Sigmoid colon (tissue), 7 donors: ENCODE measurements around the gene POU1F1. TPM values are rescaled to one million over a fixed set of nuclear protein-coding genes. Genes with fewer than 3 reads are reported as not detected.
"Not testable (repeated sequence)": the region's sequence is repeated elsewhere in the genome, so short reads cannot be mapped to it uniquely, and the experiment has no call there.

Experiments used
- DNase-seq: peaks from one replicate; pipeline ENCODE4 v3.0.0-alpha.2; 2019
- H3K27ac ChIP-seq, 4 donors: fragments of 200-600 bp; sonication (generic); one replicate each; pipeline ENCODE4 v1.5.1; 2016 to 2019; ENCODE audit warnings: mild to moderate bottlenecking in 1 of 4
- H3K27me3 ChIP-seq, 3 donors: fragments of 200-600 bp; sonication (generic); one replicate each; pipeline ENCODE4 v1.5.1; 2019; ENCODE audit warnings: mild to moderate bottlenecking in 1 of 3
- H3K36me3 ChIP-seq, 4 donors: fragments of 200-600 bp; sonication (generic); one replicate each; pipeline ENCODE4 v1.5.1; 2016 to 2019
- H3K4me1 ChIP-seq, 4 donors: fragments of 200-600 bp; sonication (generic); one replicate each; pipeline ENCODE4 v1.5.1; 2017 to 2019
- H3K4me3 ChIP-seq, 4 donors: fragments of 200-600 bp; sonication (generic); one replicate each; pipeline ENCODE4 v1.5.1; 2017 to 2019; ENCODE audit warnings: mild to moderate bottlenecking in 2 of 4, moderate library complexity in 1 of 4
- H3K9me3 ChIP-seq, 4 donors: fragments of 200-600 bp in 3 of 4; sonication (generic) in 3 of 4; one replicate each; pipeline versions ENCODE4 v1.5.1 to v1.6.1; 2013 to 2019
- EP300 ChIP-seq, 4 donors: sonication (generic); formaldehyde crosslinking; IDR thresholded peaks; one replicate each; pipeline ENCODE4 v1.6.1; 2017; ENCODE audit warnings: antibody characterized with exemption in 4 of 4
- POLR2A ChIP-seq, 2 donors: fragments of 450-650 bp; IDR thresholded peaks; one replicate each; pipeline ENCODE4 v1.6.1; 2016; ENCODE audit warnings: antibody characterized with exemption in 2 of 2, mild to moderate bottlenecking in 2 of 2, moderate library complexity in 2 of 2
- POLR2AphosphoS5 ChIP-seq, 4 donors: sonication (generic); formaldehyde crosslinking; IDR thresholded peaks; one replicate each; pipeline ENCODE4 v1.6.1; 2017; ENCODE audit warnings: antibody characterized with exemption in 4 of 4
- WGBS, 2 donors: extraction: QIAGEN DNeasy Blood & Tissue Kit; methylation state at CpG; one replicate each; pipeline ENCODE4 v1.1.7; 2013; 5-methylcytosine and 5-hydroxymethylcytosine counted together
- intact Hi-C: fragments of 100-400 bp; cut with DNase I; formaldehyde crosslinking; loops from one replicate; pipeline ENCODE4 v1.15.1; 2023
- polyA plus RNA-seq, 3 donors: library from polyadenylated mRNA; stranded (reverse); fragments of 200-250 nt; gene quantifications; one replicate each; pipeline ENCODE4 v1.2.3, GENCODE V29; 2013
- total RNA-seq, 4 donors: library from RNA; depleted of rRNA; stranded (reverse); fragments of >200 nt; gene quantifications; one replicate each; pipeline ENCODE4 v1.1.0, GENCODE V29; 2016
- TF ChIP-seq, protein P1 (sequence below), 4 experiments: fragments of 450-650 bp in 3 of 4; fragments of 200-600 bp in 1 of 4; IDR thresholded peaks; one replicate each; pipeline ENCODE4 v1.5.1; 2016 to 2019; ENCODE audit warnings: antibody characterized with exemption in 4 of 4, mild to moderate bottlenecking in 3 of 4, moderate library complexity in 2 of 4
- donor health status: healthy with polysubstance abuse.
- donor health status: Bipolar disorder and iron deficiency.
- donor health status: healthy.

The POU1F1 gene
- total and polyA plus RNA-seq, 7 donors = not detected

DNA sequence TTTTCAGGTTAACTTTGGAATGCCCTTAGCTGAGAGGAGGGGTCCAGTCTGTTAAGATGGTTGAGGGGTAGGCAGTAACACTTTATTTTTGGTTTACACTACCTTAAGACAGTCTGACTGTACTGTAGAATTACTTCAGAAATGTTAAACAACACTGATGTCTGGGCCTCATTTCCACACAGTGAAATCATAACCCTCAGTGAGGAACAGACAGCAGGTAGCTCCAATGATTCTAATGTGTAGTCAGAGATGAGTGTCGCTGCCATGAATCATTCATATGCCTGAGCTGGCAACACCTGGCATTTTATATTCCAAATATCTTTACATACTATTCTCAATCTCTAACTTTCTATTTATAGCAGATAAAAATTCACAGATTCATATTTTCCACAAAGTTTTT, 37.3 kb upstream of the POU1F1 start:
- no peaks in the 10 kb centered on the region for H3K9me3 ChIP-seq
- WGBS, 2 donors = 96 to 97% methylated on average over 1 of the region's 1 CpG
- H3K36me3 ChIP-seq = no peaks in the 10 kb centered on the region
- no peak overlapping the region for H3K4me3 ChIP-seq
- no peaks in the 10 kb centered on the region for H3K27me3 ChIP-seq
- intact Hi-C loops = no loop called here
- H3K27ac ChIP-seq = no peak overlapping the region
- no peak for TF ChIP-seq EP300 (IDR thresholded peaks at IDR 0.05)
- no peak for TF ChIP-seq POLR2AphosphoS5 (IDR thresholded peaks at IDR 0.05)
- no peak for TF ChIP-seq POLR2A (IDR thresholded peaks at IDR 0.05)
- TF ChIP-seq, protein P1, sequence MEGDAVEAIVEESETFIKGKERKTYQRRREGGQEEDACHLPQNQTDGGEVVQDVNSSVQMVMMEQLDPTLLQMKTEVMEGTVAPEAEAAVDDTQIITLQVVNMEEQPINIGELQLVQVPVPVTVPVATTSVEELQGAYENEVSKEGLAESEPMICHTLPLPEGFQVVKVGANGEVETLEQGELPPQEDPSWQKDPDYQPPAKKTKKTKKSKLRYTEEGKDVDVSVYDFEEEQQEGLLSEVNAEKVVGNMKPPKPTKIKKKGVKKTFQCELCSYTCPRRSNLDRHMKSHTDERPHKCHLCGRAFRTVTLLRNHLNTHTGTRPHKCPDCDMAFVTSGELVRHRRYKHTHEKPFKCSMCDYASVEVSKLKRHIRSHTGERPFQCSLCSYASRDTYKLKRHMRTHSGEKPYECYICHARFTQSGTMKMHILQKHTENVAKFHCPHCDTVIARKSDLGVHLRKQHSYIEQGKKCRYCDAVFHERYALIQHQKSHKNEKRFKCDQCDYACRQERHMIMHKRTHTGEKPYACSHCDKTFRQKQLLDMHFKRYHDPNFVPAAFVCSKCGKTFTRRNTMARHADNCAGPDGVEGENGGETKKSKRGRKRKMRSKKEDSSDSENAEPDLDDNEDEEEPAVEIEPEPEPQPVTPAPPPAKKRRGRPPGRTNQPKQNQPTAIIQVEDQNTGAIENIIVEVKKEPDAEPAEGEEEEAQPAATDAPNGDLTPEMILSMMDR (IDR thresholded peaks at IDR 0.05) = no peak
- DNase-seq = no peak
- no peaks in the 10 kb centered on the region for H3K4me1 ChIP-seq

DNA sequence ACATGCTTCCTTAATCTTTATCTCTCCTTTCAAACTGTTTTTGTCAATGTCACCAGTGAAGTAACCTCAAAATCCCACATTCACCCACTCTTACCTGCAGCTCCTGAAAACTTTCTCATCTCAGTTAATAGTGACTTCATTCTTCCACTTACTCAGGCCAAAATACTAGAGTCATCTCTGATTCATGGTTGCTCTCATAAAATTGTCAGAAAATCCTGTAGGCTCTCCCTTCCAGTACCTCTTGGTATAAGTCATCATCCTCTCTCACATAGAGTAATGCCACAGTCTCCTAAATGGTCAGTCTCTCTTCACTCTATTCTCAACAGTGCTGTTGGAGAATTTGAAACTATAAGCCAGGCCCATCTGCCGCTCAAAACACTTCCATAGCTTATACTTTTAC, 34.9 kb upstream of the POU1F1 start:
- no peak for DNase-seq
- H3K36me3 ChIP-seq = no peaks in the 10 kb centered on the region
- H3K4me1 ChIP-seq = no peaks in the 10 kb centered on the region
- no peak for TF ChIP-seq POLR2AphosphoS5 (IDR thresholded peaks at IDR 0.05)
- no peak for TF ChIP-seq EP300 (IDR thresholded peaks at IDR 0.05)
- TF ChIP-seq, protein P1 (IDR thresholded peaks at IDR 0.05) = no peak
- no peak for TF ChIP-seq POLR2A (IDR thresholded peaks at IDR 0.05)
- no peaks in the 10 kb centered on the region for H3K27me3 ChIP-seq
- no peak overlapping the region for H3K27ac ChIP-seq
- no peak overlapping the region for H3K4me3 ChIP-seq
- 92 to 94% methylated on average over 1 of the region's 1 CpG for WGBS, 2 donors
- intact Hi-C loops = no loop called here
- no peaks in the 10 kb centered on the region for H3K9me3 ChIP-seq

DNA sequence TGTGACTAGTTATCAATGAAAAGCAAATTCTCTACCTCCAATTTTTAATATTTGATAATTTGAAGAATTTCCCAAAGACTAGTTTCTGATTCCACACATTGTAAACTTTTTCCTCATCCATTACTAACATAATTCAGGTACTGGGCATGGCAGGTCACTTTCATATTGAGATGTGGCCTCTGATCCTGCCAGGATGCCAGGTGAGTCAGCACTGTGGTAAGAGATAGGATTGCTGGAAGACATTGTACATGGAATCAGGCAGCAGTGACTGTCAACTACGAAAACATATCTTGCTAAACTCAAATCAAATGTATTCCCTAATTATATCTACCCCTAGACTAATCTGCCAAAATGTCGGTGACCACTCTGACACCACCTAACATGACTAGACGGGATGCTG, 33.2 kb upstream of the POU1F1 start:
- H3K36me3 ChIP-seq = no peaks in the 10 kb centered on the region
- no peaks in the 10 kb centered on the region for H3K27me3 ChIP-seq
- no peaks in the 10 kb centered on the region for H3K4me1 ChIP-seq
- H3K9me3 ChIP-seq = no peaks in the 10 kb centered on the region
- WGBS, 2 donors = 55 to 92% methylated on average over 3 of the region's 3 CpGs
- H3K4me3 ChIP-seq = no peak overlapping the region
- no peak for DNase-seq
- no peak for TF ChIP-seq POLR2A (IDR thresholded peaks at IDR 0.05)
- no peak for TF ChIP-seq EP300 (IDR thresholded peaks at IDR 0.05)
- TF ChIP-seq, protein P1 (IDR thresholded peaks at IDR 0.05) = no peak
- no peak for TF ChIP-seq POLR2AphosphoS5 (IDR thresholded peaks at IDR 0.05)
- intact Hi-C loops = no loop called here
- H3K27ac ChIP-seq = no peak overlapping the region

DNA sequence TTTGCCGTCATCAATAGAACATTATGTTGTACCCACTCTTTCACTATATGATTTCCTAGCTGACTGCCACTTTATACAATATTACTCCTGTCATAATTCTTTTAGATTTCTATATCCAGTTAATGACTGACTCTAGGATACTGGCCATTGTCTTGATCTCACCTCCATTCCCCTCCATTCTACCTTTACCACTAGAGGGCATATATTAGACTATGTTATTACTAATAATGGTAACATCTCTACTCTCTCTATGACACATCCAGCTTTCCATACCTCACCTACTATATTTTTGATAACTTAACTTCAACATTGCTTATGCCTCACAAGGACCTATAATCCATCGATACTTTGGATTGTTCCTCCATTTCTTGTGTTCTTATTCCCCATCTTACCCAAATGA, 31.4 kb upstream of the POU1F1 start:
- H3K27me3 ChIP-seq = no peaks in the 10 kb centered on the region
- WGBS, 2 donors = 98% methylated on average over 2 of the region's 2 CpGs
- no peaks in the 10 kb centered on the region for H3K4me1 ChIP-seq
- DNase-seq = no peak
- H3K36me3 ChIP-seq = no peaks in the 10 kb centered on the region
- intact Hi-C loops = no loop called here
- no peaks in the 10 kb centered on the region for H3K9me3 ChIP-seq
- H3K4me3 ChIP-seq = no peak overlapping the region
- TF ChIP-seq, protein P1 (IDR thresholded peaks at IDR 0.05) = no peak
- TF ChIP-seq POLR2A (IDR thresholded peaks at IDR 0.05) (no peak), POLR2AphosphoS5 (IDR thresholded peaks at IDR 0.05) (no peak), EP300 (IDR thresholded peaks at IDR 0.05) (no peak)
- H3K27ac ChIP-seq = no peak overlapping the region

DNA sequence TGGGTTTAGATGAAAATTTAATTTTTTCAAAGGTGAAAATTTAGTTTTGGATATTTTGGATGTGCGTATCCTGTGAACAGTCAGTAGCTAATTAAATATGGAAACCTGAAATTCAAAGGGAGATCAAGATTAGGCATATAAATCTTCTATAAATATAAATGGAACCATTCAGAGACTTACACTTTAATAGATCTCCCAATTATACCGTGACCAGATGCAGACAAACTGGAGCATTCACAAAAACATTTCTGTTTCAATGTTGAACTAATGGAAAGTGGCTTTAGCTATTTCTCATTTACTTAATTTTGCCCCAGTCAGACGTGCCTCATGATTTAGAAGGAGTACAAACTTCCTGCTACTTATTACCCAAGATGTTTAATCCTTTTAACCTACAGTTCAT, 29.1 kb upstream of the POU1F1 start:
- WGBS, 2 donors = 65 to 84% methylated on average over 3 of the region's 3 CpGs

DNA sequence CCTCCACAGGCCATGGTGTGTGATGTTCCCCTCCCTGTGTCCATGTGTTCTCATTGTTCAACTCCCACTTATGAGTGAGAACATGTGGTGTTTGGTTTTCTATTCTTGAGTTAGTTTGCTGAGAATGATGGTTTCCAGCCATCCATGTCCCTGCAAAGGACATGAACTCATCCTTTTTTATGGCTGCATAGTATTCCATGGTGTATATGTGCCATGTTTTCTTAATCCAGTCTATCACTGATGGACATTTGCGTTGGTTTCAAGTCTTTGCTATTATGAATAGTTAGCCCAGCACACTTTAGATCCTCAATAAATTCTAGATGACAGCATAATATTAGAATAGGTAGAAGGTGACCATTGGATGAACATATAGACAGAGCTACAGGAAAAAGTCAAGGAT, 28.6 kb upstream of the POU1F1 start:
- 88 to 91% methylated on average over 1 of the region's 1 CpG for WGBS, 2 donors

More for the DNA sequence above, 29.1 kb upstream of the POU1F1 start:
- H3K27me3 ChIP-seq = no peaks in the 10 kb centered on the region
- TF ChIP-seq POLR2AphosphoS5 (IDR thresholded peaks at IDR 0.05) = no peak
- TF ChIP-seq, protein P1 (IDR thresholded peaks at IDR 0.05) = no peak
- TF ChIP-seq EP300 (IDR thresholded peaks at IDR 0.05) = no peak
- TF ChIP-seq POLR2A (IDR thresholded peaks at IDR 0.05) = no peak
- H3K4me3 ChIP-seq = no peak overlapping the region
- intact Hi-C loops = no loop called here
- no peak overlapping the region for H3K27ac ChIP-seq
- no peaks in the 10 kb centered on the region for H3K36me3 ChIP-seq
- DNase-seq = no peak
- no peaks in the 10 kb centered on the region for H3K9me3 ChIP-seq
- H3K4me1 ChIP-seq = no peaks in the 10 kb centered on the region

More for the DNA sequence above, 28.6 kb upstream of the POU1F1 start:
- H3K4me1 ChIP-seq, H3K36me3 ChIP-seq, intact Hi-C loops, H3K27ac ChIP-seq, DNase-seq, H3K4me3 ChIP-seq, H3K27me3 ChIP-seq, H3K9me3 ChIP-seq: not testable (repeated sequence)
